HG03520 (cell line): ENCODE measurements around the gene PTPRE.

Experiments
- ATAC-seq: cut with Tn5 transposase; IDR thresholded peaks from one replicate; pipeline ENCODE4 v1.9.1; 2021; ENCODE audit warnings: mild to moderate bottlenecking, moderate library complexity; ENCODE audit not compliant: unreplicated experiment

The PTPRE gene

DNA sequence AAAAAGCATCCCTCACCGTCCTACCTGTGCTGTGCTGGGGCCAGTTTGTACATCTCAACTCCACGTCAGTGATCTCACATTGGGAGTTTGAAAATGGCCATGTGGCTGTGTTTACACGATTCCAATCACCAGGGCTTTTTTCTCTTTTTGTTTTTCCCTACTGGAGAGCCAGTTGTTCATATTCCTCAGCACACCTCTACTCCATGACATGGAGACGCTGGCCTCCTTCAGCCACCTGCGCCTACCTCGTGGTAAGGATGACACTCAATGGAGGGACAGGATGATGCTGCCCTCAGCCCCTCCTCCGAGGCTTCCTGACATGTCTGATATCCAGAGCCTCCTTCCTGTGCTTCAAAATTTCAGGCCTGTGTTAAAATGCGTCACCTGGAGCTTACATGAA lies 24.5 kb upstream of the PTPRE start:
- no peak for ATAC-seq

DNA sequence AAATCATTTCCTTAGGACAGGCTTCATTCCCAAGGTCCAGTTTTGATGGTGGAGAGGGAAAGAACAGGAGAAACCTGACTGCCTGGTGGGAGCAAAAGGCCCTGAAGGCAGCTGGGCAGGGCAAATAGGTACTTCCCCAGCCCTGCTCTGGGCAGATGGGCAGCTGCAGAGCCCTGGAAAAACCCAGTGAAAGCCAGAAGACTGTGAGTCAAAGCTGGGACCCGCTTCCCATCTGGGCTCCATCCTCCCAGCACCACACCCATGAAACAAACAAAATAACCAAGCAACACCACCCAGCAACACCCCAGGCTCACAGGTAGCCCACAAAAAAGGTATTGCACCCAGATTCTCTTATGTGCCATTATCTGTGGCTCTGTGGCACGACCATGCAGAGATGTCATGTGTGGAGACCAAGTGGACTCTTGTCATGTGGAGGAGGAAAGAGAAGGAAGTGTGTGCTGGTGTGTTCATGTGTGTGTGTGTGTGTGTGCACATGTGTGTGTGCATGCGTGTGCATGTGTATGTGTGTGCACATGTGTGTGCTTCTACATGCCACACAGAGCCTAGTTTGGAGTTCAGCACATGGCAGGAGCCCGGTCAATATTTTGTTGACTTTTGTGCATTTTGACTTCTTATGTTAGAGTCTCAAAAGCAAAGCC lies 24.0 kb upstream of the PTPRE start:
- no peak for ATAC-seq

DNA sequence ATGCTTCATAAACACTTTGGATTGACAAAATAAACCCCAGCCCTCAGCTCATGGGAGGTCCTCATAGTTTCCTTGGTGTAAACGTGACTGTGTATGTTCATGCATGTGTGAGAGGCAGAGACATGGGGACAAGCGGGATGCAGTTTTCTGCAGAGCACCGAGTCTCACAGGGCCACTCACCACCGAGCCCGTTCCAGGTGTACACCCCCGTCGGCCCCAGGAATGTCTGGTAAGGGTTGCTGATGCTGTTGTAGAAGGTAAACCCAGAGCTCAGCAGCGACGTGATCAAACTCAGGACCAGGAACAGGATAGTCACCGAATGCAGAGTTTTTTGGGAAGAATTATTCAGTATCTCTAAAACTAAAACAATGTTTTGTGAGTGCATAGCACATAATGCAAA lies 23.4 kb upstream of the PTPRE start:
- ATAC-seq, result no peak

DNA sequence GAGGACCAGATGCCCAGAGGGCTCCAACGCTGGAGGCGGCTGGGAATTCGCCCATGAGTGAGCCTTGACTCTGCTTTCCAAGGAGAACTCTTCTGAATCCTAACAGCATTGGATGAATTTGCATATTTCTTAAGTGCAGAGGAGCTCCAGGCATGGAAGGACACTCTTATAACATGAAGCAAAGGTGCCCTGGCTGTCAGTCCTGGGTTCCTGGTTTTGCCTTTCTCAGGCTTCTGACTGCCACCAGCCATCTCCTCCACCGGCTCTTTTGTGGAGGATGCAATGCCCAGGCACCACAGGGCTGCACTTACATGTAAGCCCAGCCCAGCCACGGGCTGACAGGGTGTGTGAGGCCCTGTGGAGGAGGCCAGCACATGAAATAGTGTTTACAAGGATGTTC lies 22.4 kb upstream of the PTPRE start:
- no peak for ATAC-seq

DNA sequence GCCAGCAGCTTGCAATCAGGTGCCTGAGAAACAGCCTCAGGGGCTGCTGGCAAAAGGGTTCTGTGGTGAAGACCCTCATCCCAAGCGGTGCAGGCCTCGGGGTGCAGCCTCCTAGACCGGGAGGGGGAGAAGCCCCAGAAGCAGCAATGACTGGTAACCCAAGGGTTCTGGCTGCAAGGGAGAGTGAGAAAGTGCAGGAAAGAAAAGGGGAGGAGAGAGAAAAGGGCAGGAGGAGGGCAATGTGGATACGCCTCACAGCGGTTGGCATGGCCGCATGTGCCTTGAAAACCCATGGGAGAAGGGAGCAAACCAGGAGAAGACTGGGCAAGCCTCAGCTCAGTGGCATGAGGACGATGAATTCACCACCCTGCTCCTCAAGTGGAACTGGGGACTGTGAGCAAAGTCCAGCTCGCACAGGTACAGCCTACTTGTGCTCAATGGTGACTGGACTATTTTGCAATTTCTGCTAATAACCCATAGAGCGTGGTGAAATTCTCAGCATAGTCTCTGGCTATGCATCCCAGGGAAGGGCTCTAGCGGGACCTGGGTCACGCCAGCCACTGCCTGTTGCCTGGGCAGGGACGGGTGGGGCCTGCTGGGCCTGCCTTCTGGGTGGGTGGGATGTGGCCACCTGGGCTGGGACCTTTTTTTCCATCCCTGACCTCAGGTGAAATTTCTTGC lies 20.4 kb upstream of the PTPRE start:
- ATAC-seq, result no peak

DNA sequence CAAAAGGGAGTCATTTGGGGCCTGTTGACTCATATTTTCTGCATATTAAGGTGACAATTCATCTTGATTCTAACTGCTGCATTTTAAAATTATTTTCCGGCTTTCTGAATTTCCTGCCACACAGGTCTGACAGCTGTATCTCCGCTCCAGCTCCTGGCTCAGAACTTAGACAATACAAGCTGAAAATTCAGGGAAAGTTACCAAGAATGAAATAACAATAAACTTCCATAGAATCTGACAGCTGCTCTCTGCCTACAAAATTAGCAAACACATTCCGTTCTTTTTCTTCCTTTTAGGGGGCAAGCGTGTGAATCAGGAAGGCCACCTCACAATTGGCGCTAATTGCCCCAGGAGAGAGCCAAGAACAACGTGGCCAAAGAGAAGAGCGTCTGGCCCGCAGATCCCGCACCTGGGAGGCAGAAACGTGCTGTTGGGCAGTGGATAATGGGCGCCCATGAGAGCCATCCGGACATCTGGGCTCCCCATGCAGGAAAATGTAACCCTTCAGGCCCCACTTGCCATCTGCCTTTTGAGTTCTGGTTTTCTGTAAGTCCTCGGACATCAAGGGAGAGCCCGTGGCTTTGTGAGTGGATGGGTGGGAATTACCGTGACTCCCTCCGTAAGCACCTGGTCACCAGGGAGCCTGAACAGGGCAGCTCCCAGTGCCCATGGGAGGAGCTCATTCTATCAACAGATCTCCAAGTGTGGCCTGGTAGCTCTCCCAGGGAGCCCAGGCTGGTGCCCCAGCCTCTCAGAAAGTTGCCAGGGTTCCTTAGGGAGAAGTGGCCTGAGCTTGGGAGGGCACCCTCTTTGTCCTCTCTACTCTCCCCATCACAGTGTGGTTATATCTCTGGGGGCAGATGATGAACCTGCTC lies 19.1 kb upstream of the PTPRE start:
- no peak for ATAC-seq

DNA sequence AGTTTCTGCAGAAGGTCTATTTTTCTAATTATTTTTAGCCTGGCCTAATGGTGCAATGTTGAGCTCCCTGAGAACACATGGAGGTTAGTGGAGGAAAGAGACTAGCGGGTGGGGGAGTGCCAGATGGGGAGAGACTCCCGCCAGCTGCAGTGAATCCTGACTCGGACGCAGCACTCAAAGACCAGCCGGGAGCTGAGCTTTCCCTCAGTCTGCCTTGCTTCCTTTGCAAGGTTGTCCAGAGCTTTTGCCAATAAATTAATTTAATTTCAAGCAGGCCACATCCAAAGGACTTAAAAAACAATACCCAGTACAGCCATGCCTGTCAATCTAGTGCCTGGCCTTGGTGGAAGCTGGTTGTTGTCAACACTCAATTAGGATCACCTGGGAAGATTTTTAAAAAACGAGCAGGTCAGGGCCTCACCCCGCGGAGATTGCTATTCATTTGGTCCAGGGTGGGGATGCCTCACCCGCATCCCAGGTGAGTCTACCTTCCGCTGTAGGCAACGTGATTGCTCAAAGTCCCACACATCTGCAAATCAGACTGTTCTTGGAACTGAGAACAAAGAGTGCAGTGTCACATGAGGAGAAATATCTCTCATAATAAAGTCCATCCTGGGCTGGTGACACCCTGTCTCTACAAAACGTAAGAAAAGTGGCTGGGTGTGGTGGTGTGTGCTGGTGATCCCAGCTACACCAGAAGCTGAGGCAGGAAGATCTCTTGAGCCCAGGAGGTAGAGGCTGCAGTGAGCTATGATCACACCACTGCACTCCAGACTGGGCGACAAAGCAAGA lies 18.2 kb upstream of the PTPRE start:
- no peak for ATAC-seq

DNA sequence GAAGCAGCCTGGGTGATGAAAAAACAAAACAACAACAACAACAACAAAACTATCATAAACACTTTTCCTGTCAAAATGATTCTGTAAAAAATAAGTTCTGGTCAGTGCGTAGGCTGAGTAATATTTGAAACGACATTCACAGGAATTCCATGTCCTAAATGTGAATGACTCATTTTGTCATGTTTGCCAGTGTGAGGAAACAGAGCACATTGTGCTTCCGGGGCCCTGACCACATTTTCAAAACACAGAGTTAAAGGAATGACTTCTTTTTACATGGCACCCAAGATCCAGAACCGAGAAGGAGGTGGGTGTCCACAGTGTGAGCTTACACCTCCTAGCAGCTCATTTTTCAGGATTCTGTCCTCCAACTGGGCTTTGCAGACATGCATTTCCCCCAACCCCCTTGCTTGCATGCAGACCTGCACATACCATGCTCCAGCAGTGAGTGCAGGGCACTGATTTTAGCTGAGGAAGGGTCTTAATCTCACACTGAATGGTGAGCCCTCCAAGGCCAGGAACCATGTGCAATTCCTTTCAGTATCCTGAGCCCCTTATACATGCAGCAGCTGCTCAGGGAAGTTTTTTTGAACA lies 17.2 kb upstream of the PTPRE start:
- ATAC-seq, result no peak

DNA sequence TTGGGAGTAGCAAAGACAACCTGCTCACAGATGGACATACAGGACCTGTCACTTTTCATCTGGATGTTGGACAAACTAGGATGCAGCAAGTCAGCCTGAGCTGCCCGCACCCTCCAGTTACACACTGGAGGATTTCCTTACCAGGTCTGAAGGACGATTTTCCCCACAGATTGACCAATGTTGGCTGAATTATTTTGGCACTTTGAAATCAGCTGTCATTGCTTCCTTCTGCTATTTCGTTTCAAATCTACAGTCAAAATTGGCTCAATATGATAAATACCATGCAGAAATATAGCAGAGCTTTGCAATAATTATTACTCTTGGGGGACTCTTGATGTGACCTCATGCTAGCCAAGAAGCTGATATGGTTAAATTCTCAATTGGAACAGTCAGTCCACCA lies 16.7 kb upstream of the PTPRE start:
- ATAC-seq, result no peak

DNA sequence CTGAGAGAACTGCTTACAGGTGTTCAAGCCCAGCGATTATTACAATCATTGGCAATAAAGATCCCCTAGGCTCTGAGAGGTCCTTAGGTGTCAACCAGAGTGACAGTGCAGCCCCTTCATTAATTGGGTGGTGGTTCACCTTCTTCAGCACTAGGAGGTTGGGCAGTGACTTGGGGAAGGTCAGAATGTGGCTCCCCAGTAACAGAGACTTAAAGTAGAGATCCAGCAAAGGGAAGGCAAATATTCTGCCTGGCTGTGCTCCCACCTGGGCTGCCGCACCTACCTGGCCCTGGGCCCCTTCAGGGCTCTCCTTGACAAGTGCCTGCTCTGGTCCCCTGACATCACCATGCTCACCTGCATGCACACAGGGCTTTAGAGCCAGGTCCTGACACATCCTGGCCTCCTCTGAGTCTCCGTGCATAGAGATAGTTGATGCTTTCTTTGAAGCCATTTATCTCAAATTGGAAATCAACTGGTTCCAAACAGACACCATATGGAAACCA lies 16.0 kb upstream of the PTPRE start:
- no peak for ATAC-seq

DNA sequence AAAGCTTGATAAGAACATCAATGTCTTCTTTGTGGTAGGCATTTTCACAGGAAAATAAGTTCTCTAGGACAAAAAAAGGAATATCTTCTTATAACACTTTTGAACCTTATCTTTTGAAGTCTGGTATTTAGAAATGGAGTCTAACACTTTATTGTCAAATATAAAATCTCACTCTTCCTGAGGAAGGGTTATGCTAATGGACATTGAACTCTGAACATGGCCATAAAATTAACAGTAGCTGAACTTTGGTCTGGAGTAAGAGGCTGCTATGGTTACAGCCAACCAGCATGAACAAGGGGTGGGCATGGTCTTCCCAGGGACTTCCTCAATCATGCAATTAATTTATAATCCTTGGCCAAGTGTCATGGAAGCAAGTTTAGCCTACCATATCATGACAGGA lies 14.2 kb upstream of the PTPRE start, which contains the start of gene CLRN3:
Gene CLRN3, minus strand, starts transcription at position 199 of the 400 bp plus-strand sequence. Its CDS starts 157 bp downstream, at position 42.
- ATAC-seq, result no peak

DNA sequence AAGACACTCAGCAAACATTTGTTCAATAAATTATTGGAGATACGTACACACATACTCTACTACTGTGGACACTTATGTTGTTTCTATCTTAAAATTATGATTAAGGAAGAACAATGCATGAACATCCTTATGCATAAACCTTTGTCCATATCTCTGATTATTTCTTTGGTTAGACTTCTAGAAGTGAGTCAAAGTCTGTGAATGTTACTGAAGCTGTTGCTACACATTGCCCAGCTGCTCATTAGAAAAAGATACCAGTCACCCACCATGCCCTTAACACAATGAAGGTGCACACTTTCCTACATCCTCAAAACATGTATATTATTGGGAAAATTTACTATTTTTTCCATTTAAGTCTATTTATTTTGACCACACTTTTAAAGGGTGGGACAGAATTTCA lies 12.8 kb upstream of the PTPRE start:
- no peak for ATAC-seq

DNA sequence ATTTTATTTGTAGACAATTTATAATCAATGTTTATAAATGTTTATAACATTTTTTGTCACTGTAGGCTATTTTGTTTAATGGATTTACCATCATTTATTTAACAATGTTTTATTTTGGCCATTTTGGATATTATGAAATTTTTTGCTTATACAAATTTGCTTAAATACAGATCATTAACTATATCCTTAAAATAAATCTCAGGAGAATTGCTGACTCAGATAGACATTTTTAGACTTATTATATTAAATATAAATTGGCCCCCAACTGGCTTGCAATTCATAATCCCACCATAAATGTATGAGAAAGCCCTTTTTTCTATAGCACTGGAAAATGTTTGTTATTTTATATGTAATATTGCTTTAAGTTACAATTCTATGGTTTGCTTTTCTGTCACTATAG lies 10.3 kb upstream of the PTPRE start:
- no peak for ATAC-seq

DNA sequence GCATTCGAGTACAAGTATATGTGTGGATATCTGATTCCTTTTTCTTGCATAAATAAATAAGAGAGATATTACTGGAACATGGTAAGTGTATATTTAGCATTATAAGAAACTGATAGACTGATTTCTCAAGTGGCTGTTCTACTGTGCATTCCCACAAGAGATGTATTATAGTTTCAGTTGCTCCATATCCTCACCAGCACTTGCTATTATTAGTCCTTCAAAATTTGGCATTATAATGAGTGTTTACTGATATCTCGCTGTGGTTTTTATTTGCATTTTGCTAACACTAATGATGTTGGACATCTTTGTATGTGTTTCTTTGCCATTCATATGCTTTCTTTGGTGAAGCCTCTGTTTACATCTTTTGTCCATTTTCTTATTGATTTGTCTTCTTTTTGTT lies 9.7 kb upstream of the PTPRE start:
- ATAC-seq, result no peak

DNA sequence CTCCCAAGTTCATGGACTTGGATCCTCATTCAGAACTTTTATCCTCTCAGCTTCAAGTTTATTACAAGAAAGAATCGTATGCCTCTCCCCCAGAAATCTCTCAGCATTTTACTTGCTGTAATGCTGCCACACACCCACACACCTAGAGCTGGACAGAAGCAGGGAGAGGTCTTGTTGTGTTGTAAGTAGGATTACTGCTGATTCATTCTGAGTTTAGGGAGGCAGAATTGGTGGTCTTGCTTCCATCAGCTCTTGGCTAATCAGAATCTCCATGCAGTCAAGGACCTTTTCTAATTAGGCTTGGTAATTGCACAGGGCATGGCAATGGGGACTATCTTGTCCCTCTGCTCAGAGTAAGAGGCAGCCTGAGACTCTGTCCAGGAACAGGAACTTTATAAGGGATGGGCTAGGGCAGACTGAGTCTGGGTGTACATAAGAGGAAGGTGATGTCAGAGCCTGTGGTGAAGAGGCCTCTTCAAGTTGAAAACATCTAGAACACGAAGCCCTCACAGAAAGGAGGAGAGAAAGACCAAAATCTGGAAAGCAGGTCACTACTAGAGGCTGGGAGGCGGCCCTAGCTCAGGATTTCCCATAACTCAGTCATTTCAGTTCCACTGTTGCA lies 7.0 kb upstream of the PTPRE start:
- ATAC-seq, result no peak

DNA sequence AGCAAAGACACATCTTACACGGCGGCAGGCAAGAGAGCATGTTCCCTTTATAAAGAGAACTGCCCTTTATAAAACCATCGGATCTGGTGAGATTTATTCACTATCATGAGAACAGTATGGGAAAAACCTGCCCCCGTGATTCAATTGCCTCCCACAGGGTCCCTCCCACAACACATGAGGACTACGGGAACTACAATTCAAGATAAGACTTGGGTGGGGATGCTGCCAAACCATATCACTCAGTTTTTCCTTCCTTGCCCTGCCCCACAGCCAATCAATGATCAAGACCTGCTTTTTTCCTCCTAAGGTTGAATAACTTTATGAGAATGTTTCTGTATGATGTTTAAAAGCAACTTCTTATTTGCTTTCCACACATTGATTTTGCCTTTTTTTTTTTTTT lies 3.1 kb upstream of the PTPRE start:
- no peak for ATAC-seq

DNA sequence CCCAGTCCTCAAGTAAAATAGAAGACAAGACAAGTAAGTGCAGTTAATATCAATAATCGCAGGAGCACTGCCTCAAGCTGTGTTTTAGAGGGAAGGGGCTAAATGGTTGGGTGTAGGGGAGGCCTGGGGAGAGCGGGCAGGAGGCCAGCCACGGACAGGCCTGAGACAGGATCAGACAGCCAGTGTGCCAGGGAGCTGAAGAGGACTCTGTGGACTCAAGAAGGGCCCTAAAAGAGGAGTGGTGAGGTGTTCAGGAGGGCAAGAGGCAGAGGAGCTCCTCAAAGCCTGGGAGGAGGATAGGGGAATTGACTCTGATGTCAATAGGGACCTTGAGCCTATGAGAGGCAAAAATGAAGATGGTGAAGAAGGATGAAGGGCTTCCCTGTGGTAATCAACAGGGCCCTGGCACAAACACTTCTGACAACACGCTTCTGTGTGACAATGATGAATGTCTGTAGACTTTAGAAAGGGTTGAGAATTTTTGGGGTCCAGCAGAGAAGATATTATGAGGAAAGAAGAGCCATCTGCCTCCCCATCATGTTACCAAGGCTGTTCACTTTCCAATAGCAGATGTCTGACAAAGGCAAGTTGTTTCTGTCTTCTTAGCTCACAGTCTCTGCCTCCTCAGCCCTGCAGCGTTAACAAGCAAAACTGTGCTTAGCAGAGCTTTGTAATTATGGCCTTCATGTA lies 2.4 kb upstream of the PTPRE start:
- ATAC-seq, result no peak

DNA sequence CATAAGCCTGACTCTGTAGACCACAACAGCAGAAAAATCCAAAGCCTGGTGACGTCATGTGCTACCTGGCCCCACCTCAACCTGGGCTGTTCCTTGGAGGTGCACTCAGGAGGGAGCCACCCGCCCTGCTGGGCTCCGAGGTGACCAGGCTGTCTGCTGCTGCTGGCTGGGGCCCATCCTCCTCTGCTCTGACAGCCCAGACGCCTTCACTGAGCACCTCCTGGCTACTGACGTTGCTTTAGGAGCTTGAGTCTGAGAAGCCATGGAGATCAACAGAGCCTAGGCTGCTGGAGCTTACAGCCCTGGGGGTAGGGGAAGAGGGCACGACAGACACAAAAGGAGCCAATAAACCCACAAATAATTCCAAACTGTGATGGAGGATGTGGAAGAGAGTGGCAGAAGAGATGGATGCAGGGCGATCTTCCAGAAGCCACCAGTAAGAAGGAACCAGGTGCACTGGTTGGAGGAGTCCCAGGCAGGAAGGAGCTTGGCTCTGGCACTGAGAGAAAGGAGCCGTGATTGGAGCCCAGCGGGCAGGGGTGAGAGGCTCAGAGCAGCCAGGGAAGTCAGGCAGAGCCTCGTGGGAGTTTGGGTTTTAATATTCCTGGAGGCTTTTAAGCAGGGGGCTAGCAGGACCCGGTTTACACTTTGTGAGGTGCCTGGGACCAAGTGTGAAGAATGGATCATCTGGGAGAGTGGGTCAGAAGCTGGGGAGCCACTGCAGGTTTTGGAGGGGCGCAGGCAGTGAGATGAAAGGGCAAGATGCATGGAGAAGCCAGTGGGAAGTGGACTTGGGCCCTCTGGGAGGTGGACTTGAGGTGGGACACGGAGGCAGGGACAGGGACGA lies 1.7 kb upstream of the PTPRE start:
- no peak for ATAC-seq

DNA sequence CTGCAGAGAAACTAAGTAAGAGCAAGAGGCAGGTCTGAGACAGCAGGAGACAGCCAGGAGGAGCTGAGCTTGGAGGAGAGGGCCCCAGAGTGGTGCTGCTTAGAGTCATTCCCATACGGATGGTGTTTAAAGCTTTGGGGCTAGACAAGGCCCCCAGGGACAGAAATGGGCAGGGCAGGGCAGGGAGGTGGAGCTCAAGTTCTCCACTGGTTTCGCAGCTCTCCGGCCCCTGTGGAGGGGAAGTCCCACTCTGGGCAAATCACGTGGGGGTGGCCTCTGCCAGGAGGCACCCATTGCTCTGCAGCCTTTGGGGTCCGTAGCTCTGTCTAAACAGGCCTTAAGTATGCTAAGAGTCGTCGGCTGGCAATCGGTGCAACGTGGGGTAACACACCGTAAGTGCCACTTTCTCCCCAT lies 1.0 kb upstream of the PTPRE start:
- ATAC-seq, result no peak
